Fibroblast of skin of left biceps (primary cell): ENCODE measurements around the gene RBM45.

Source experiments
- DNase-seq, 2 experiments: peaks; one replicate each; pipeline ENCODE4 v3.0.0-alpha.2; 2013; ENCODE audit warnings: low read depth in 2 of 2

RBM45 gene

GRCh38 chr2:178160601-178161000 lies 48.4 kb downstream of the RBM45 start:
- no peak for DNase-seq

GRCh38 chr2:178163395-178163794 lies 51.2 kb downstream of the RBM45 start:
- no peak for DNase-seq

GRCh38 chr2:178163911-178164310 lies 51.7 kb downstream of the RBM45 start:
- no peak for DNase-seq

GRCh38 chr2:178173657-178174056 lies 61.4 kb downstream of the RBM45 start:
- DNase-seq: no peak

- DNase-seq: no peak
These were observed 64.9 kb downstream of the RBM45 start for GRCh38 chr2:178177066-178177679.
